GM18868 (cell line): Measurements from ENCODE around the gene DZIP1L.
"Not testable (repeated sequence)": the region's sequence is repeated elsewhere in the genome, so short reads cannot be mapped to it uniquely, and the experiment has no call there.

Source experiments
- ATAC-seq: cut with Tn5 transposase; IDR thresholded peaks from one replicate; pipeline ENCODE4 v1.9.1; 2021; ENCODE audit warnings: mild to moderate bottlenecking, moderate library complexity; ENCODE audit not compliant: unreplicated experiment

DZIP1L gene

DNA sequence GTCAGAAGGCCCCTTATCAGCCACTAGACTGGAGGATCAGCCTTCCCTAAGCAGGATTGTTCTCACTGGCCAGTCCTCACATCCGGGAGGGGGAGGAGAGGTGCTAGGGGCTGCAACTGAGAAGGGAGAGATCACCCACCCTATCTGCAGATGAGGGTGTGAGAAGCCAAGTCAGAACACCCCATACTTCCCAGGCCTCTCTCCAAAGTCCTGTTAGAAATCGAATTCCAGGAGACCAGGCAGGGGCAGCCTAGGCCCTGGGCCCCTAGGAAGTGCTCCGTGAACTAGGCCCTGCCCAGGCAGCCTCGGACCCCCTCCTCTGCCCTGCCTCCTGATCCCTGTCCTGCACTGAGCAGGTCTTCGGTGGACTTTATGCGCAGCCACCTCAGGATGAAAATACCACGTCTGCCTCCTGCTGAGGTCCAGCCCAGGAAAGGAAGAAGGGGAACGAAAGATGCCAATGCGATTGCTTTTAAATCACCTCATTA lies 933 bp downstream of the DZIP1L start:
- ATAC-seq, result no peak

DNA sequence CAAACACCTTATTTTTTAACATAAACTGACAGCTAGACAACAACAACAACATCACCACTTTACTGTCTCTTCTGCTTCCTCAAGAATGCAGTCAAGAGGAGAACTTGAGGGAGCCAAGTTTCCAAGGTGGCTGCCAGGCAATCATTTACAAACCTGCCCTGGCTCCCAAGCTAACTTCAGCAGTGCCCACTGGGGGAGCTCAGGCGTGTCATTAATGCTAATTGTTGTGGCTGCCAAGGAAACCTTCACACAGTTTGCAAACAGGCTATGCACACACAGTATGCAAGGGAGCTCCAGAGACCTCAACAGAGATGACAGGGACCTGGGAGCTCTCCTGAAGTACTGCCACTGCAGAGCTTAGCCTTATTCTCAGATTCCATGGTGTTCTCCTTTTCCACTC lies 2.1 kb downstream of the DZIP1L start:
- ATAC-seq, result no peak

DNA sequence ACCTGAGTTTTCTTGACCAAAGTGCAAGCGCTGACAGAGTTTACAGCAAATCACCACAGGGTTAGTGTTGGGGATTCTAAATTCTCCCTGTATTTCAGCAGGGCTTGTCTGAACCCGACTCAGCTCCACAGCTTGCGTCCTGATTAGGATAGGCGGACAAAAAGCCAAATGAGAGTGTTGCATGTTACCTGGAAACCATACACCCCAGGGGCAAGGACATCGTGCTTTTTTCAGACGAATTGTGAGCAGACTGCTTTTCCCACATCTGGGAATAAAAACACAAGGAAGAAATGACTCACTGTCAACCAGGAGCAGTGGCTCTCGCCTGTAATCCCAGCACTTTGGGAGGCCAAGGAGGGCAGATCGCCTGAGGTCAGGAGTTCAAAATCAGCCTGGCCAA lies 3.0 kb downstream of the DZIP1L start:
- ATAC-seq, result no peak

DNA sequence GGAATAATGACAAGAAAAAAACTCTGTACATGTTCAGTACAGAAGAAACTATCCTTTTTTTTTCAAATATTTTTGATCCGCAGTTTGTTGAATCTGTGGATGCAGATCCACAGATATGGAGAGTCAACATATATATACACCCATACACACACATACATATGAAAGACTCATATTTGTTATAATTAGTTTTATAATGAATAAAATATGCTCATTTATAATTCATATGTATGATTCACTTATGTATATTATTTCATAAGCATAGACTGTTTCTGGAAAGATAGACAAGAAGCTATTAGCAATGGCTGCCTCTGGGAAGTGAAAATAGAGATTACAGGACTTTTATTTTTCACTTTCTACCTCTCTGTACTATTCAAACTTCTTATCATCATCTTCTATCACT lies 9.8 kb downstream of the DZIP1L start:
- no peak for ATAC-seq

DNA sequence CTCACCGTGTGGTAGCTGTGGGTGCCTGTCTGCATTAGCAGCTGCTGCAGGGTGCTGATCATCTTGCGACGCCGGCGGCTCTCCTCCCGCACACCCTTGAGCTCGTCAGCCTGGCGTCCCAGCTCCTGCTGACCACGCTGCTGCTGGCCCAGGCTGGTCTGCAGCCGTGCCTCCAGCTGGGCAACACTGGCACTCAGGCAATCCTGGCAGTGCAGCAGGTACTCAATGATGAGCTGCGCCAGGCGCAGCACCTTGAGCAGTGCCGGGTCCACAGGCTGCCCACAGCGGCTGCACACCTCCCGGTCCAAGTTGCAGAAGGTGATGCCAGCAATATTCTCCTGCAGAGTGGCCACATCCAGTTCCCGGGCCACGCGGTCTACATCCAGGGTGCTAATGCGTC lies 11.9 kb downstream of the DZIP1L start:
- no peak for ATAC-seq

DNA sequence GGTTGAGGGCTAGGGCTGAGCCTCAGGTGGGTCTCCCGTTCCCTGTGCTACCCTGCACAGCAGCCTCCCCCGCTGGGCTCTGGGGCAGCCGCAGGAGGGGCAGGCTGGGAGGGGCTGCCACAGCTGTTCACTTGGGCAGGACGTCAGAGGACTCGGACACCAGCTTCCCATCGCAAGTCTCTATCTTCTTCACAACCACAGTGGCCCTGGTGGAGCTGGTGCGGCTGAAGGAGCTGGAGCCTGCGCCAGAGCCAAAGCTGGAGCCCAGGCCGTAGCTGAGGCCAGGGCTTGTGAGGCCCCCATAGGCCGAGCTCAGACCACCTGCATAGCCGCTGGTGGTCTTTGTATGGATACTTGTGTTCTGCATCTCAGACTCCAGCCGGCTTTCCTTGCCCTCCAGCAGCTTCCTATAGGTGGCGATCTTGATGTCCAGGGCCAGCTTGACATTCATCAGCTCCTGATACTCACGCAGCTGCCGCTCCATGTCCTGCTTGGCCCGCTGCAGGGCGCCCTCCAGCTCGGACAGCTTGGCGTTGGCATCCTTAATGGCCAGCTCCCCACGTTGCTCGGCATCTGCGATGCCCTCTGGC lies 14.0 kb downstream of the DZIP1L start:
- not testable (repeated sequence) for ATAC-seq

DNA sequence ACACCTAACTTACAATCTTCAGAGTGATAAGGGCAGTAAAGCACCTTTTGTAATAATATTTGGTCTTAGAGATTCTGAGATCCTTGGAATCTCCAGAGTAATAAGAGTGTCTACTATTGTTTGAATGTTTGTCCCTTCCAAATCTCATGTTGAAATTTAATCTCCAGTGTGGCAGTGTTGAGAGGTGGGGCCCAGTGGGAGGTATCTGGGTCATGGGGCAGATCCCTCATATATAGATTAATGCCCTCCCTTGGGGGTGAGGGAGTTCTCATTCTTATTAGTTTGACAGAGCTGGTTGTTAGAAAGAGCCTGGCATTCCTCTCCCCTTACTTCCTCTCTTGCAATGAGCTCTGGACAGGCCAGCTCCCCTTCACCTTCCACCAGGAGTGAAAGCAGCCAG lies 16.0 kb downstream of the DZIP1L start:
- no peak for ATAC-seq

DNA sequence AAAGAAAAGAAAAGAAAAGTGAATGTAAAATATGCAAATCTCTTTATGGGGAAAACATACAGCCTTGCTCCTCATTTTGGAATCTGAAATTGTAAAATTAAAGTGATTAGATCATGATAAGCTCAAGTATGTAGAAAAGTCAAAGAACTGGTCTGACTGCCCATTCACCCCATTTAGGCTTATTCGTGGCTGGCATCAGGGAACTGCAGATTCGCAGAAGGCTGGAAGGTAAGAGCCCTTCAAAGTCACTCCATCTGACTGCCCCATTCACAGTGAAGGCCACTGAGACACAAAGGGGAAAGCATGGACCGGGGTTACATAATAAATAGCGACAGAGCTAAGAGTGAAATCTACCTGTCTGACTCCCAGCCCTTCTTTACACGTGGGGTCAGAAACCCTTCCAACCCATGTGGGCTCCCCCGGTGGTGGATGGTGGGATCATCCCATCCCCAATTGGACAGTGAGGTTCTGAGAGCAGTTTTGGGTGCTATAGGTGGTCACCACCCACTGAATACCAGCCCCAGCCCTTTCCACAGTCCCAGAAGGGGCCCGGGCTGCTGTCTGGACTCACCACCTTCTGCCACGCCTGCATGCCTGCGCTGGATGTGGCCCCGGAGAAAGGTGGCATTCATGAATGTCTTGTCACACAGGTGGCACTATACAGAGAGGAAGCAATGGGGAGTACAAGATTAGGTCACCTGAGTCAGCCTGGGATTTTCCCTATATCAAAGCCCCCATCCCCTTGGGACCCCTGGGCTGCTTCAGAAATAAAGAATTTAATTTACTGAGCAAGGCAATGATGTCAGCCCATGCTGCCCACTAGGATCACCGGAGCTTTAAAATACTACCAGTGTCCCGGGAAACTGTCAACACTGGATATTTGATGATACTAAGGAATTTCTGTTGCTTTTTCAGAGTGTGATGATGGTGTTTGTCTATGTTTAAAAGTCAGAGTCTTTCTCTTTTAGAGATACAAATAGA lies 17.9 kb downstream of the DZIP1L start:
- peak; percentile 50 for ATAC-seq

DNA sequence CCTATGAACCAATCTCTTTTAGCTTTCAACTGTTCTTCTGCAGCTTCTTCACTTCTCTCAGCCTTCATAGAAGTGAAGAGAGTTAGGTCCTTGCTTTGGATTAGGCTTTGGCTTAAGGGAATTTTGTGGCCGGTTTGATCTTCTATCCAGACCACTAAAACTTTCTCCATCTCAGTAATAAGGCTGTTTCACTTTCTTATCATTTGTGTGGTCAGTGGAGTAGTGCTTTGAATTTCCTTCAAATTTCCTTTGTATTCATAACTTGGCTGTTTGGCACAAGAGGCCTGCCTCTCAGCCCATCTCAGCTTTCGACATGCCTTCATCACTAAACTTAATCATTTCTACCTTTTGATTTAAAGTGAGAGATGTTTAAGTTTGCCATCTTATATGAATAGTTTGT lies 21.7 kb downstream of the DZIP1L start:
- ATAC-seq, result no peak

DNA sequence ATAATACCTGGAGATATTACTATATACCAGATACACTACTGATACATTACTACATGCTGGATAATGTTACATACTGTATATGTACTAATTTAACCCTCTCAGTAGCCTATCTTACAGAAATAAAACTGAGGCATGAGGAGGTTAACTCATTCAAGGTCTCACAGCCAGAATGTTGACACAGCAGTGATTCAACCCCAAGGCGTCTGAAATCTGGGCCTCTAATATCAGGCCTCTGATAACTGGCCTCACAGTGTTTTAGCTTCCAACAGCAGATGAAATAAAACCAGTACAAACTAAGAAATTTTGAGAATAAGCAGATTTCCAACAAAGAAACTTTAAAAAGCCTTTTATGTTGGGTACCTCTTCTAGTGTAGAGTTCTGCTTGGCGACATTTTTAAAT lies 23.4 kb downstream of the DZIP1L start:
- ATAC-seq, result no peak

DNA sequence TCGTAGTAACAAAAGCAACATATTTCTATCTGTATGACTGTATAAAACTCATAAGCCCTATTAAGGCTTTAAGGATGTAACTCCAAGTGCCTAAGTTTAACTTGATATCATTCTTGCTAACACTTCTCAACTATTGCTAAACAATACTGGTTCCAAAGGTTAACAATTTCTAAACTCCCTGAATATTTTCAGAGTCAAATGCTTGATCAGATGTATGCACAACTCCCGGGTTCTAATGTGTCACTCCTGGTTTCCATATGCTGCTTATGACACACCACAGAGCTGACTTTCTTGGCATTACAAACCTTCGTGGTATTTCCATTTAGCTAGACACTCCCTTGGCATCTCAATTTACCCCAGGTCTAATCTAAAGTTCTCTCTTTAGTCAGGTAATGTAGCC lies 26.3 kb downstream of the DZIP1L start:
- no peak for ATAC-seq

DNA sequence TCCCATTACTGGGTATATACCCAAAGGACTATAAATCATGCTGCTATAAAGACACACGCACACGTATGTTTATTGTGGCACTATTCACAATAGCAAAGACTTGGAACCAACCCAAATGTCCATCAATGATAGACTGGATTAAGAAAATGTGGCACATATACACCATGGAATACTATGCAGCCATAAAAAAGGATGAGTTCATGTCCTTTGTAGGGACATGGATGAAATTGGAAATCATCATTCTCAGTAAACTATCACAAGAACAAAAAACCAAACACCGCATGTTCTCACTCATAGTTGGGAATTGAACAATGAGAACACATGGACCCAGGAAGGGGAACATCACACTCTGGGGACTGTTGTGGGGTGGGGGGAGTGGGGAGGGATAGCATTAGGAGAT lies 29.7 kb downstream of the DZIP1L start:
- not testable (repeated sequence) for ATAC-seq

DNA sequence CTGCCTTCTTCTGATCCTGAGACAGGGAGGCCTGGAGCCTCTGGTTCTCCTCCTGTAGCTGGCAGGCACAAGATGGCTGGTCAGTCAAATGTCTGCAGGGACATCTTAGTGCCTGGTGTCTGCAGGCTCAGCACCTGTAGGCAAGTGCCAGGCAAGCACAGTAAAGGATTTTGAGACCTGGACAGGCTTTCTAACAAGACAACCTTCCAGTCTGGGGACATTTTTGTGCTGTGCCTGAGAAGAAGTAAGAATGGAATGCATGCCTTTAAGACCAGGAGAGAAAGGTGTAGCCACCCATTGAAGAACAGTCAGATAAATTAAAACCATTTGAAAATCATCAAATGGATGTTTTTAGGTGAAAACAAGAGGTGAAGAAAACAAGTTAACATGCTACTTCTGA lies 31.2 kb downstream of the DZIP1L start:
- ATAC-seq, result no peak

DNA sequence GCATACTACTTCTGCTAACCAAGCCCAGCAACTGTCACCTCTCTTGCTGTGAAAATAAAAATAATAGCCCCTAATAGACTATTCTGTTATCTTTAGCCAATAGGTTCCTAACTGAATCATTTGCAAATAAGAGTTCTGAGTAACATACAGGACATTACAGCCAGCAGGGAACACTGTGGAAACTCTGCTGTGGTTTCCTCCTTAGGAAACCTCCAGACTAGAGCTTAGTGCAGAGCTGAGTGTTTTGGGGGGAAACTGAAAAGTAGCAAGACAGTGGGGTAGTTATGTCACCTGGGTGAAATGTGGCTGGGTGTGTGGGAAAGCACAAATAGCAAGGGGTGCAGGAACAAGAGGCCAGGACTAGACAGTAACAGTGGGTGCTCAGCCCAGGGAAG lies 32.4 kb downstream of the DZIP1L start:
- no peak for ATAC-seq

DNA sequence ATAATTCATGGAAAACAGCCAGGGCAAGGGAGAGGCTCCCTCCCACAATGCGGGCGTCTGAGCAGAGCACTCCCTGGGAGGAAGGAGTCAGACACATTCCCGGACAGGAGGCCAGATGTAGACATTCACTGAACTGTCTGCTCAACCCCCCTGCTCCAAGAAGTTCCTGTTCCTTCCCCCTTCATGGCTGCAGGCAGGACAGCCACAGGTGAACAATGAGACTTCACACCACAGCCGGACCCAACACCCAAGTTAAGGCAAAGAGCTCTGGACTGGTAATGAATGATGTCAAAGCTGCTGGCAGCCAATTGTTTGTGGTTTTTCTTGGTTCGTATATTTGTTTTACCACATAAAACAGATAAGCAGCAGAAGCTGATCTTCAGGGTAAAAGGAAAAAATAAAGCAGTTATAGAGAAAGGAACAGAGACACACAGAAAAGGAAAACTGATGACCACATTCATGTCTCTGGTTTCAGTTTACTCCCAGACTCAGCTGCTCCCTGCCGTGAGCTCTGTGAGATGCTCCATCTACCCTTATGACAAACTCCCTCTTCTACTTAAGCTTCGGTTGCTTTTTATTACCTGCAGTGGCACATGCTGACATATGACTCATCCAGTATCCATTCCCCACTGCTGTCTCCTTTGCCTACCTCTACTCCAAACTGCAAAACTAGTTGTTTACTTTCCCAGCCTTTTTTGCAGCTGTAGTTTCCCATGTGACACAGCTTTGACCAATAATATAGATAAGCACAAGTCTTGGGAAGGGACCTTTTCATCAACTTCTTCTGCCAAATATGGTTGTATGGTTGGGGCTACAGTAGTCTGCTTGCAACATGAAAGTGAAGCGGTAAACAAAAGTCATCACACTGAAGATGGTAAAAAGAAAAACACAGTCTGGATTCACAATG lies 33.1 kb downstream of the DZIP1L start:
- ATAC-seq, result no peak

DNA sequence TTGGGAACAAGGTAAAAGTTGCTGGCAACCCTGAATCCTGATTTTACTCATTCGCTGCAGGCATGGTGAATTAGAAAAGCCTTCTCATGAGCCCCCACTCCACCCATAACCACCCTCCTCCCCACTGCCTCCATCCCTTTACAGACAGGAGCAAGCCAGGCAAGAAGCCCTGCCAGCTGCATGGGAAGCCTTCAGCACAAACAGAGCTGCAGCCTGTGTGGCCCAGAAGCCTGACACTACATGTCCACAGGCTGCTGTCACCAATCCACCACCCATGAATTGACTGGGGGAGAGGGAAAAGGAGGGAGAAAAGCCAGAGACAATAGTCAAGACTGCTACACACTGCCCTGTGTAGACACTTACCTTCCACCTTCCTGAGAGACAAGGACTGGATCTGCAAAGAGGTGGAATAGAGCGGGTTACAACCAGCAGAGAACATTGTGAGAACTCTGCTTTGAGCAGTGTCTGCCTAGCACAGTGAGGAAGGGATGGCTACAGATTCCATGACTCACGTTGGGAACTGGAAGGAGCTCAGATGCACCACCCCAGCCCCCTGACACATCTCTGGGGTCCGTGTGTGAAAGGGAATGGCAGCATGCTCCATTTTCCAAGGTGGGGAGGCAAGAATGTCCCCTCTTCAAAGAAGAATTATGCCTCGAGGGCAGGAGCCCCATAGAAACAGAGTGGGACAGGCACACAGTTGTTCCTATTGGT lies 33.9 kb downstream of the DZIP1L start:
- ATAC-seq, result no peak

DNA sequence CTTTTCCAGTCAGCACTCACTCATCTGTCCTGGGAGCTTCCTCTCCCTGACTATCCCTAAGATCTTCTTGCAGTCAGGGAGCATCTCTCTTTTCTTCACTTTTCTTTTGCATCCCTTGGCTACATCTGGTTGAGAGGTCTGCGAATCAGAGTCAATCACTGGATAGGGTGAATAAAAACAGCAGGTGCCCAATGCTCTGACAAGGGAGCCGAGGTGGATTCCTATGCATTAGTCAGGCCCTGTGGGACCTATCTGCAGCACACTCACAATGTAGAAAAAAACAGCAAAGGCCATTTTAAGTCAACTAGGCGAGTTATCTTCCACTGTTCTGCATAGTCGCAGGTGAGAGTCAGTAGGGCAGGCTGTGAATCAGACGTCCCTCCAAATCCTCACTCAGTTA lies 35.5 kb downstream of the DZIP1L start:
- no peak for ATAC-seq

DNA sequence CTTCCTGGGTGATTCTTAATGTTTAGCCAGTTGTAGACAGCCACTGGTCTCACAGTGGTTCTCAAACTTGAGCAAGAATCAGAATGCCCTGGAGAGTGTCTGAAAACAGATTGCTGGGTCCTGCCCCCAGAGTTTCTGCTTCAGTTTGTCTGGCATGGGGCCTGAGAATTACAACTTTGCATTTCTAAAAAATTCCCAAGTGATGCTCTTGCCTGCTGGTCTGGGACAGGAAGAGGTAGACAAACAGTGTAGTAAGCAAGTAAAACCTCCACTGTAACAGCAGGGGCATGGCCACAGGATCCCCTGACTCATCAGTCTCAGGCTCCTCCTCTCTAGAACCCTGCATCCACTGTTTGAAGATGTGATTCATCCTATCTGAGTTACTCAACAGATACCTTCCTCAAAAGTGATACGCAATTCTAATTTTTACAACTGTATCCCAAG lies 36.5 kb downstream of the DZIP1L start:
- ATAC-seq, result no peak

DNA sequence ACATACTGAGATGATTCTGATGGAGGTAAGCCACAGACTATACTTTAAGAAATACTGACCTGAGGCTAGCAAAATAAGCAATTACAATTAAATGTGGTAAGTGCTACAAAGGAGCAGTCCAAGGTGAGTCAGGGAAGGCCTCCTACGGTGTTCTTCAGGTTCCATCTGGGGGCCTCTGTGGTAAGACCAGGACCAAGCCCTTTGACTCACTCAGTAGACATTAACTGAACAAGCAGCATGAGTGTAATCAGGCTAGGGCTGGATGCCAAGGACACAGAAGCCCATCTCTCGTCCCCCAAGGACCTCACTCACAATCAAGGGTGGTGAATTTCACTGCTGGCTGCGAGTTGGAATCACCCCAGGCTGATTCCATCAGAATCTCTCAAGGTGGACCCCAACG lies 37.3 kb downstream of the DZIP1L start:
- ATAC-seq, result no peak

DNA sequence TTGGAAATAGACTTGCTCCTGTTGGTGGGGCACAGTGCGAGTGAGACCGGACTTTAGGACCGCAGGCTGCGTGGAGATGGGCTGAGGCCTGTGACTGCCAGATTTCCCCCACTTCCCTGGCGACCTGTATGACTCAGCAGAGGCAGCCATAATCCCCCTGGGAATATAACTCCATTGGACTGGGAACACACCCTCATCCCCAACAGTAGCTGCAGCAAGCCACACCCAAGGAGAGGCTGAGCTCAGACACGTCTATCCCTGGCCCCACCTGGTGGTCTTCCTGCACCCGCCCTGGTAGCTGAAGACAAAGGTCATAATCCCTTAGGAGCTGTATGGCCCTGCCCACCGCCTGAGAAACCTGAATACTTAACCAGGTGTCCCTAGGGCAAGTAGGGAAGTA lies 42.6 kb downstream of the DZIP1L start:
- ATAC-seq, result no peak

DNA sequence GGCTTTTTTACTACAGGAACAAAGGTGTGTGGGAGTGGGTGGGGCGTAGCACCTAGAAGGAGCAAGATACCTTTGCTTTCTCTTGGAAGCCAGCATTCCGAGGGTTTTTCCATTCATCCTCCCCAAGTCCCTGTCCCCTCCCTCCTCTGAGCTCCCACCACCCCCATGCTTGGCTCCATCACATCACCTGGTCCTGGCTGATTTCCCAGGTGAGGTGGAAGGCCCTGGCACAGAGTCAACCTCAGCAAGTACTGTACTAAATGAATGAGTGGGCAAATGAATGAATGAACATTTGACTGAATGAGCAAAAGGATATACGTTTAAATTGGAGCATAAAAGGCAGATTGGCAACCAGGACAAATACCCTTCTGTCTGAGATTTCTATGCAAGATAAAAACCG lies 45.4 kb downstream of the DZIP1L start:
- no peak for ATAC-seq
